HepG2 (cell line): Measurements from ENCODE around the gene PLCB4. TPM values are rescaled to one million over a fixed set of nuclear protein-coding genes. Genes with fewer than 3 reads are reported as not detected.

Source experiments
- ATAC-seq: fragments of 200-7000 bp; cut with Tn5 transposase; 3 replicates; pipeline ENCODE4 v1.9.1; 2020; ENCODE audit warnings: mild to moderate bottlenecking, moderate library complexity
- BruUV-seq: library from RNA; stranded (reverse); fragments of 400-500 nt; replicated peaks from 2 replicates; lab custom pipeline; 2021; lab: Mats Ljungman, UMichigan
- CTCF ChIA-PET: fragments of 300-600 bp; formaldehyde crosslinking; extraction: SDS; loops from one replicate; lab custom pipeline; 2021; ENCODE audit warnings: low total read pairs, inconsistent platforms, low intra/inter-chr PET ratio; lab: Yijun Ruan, JAX
- POLR2A ChIA-PET: fragments of 350-600 bp; sonication (Branson Sonifier 250); formaldehyde crosslinking; loops from one replicate; lab custom pipeline; 2020; ENCODE audit warnings: antibody characterized with exemption, inconsistent platforms; lab: Yijun Ruan, JAX
- DNase-seq: peaks from one replicate; pipeline ENCODE4 v3.0.0-alpha.2; 2015; ENCODE audit warnings: low spot score
- FAIRE-seq: peaks from 3 replicates; lab custom pipeline; 2011; peaks lifted over from hg19 to GRCh38; lab: Jason Lieb, UNC
- H2AFZ ChIP-seq: one replicate; pipeline ENCODE4 v1.6.1; 2011; ENCODE audit warnings: low read length, inconsistent platforms
- H3K27ac ChIP-seq: fragments of 300-600 bp; 3 replicates; pipeline ENCODE4 v1.8.0; 2011; ENCODE audit warnings: mixed run types, mild to moderate bottlenecking, mixed read lengths, low read length, inconsistent platforms; ENCODE audit not compliant: insufficient read depth; ENCODE audit errors: extremely low read length
- H3K27me3 ChIP-seq, 2 experiments: fragments of 200-600 bp in 1 of 2; 2 replicates in 1 of 2; 3 replicates in 1 of 2; pipeline versions ENCODE4 v1.6.0 to v1.8.0; 2011; ENCODE audit warnings: low read length in 2 of 2, mild to moderate bottlenecking in 2 of 2, moderate library complexity in 2 of 2, inconsistent platforms in 1 of 2; ENCODE audit not compliant: insufficient read depth in 2 of 2, control insufficient read depth in 1 of 2
- H3K36me3 ChIP-seq, 2 experiments: fragments of 200-600 bp in 1 of 2; replicated peaks in 1 of 2; 2 replicates in 1 of 2; 3 replicates in 1 of 2; pipeline versions ENCODE4 v1.5.1 to v1.8.0; 2011; ENCODE audit warnings: low read length in 2 of 2, inconsistent platforms in 1 of 2; ENCODE audit not compliant: insufficient read depth in 2 of 2, control insufficient read depth in 1 of 2
- H3K4me1 ChIP-seq: 2 replicates; pipeline ENCODE4 v1.5.1; 2012; ENCODE audit warnings: low read length, inconsistent platforms; ENCODE audit not compliant: insufficient read depth
- H3K4me2 ChIP-seq: 2 replicates; pipeline ENCODE4 v1.6.0; 2011; ENCODE audit warnings: low read depth, low read length, inconsistent platforms
- H3K4me3 ChIP-seq, 3 experiments: fragments of 200-600 bp in 1 of 3; sonication (generic), shearing (Covaris generic) in 1 of 3; replicated peaks in 1 of 3; 2 replicates each; pipeline ENCODE4 v1.5.1; 2011 to 2016; ENCODE audit warnings: low read length in 3 of 3, inconsistent platforms in 2 of 3, low read depth in 2 of 3, mild to moderate bottlenecking in 2 of 3, control low read depth in 1 of 3, mixed read lengths in 1 of 3; ENCODE audit not compliant: insufficient read depth in 1 of 3
- H3K79me2 ChIP-seq: one replicate; pipeline ENCODE4 v1.6.1; 2011; ENCODE audit warnings: low read length, inconsistent platforms; ENCODE audit not compliant: insufficient read depth
- H3K9ac ChIP-seq: 2 replicates; pipeline ENCODE4 v1.6.0; 2011; ENCODE audit warnings: mild to moderate bottlenecking, low read depth, low read length, inconsistent platforms; ENCODE audit not compliant: insufficient read depth
- H3K9me3 ChIP-seq: 2 replicates; pipeline ENCODE4 v1.5.1; 2012; ENCODE audit warnings: mild to moderate bottlenecking, low read length
- H4K20me1 ChIP-seq: 2 replicates; pipeline ENCODE4 v1.6.0; 2011; ENCODE audit warnings: inconsistent platforms, mild to moderate bottlenecking, low read length, moderate library complexity; ENCODE audit not compliant: insufficient read depth
- ATAD3A ChIP-seq: sonication (generic); formaldehyde crosslinking; IDR thresholded peaks from 2 replicates; pipeline ENCODE4 v1.4.0; 2020; ENCODE audit warnings: missing genetic modification reagents
- CHD2 ChIP-seq: IDR thresholded peaks from 2 replicates; pipeline ENCODE4 v1.6.1; 2011; ENCODE audit warnings: low read depth, low read length, improper control_type of control experiment
- HIVEP1 ChIP-seq: sonication (generic); formaldehyde crosslinking; IDR thresholded peaks from 2 replicates; pipeline ENCODE4 v1.4.0; 2020; ENCODE audit warnings: mild to moderate bottlenecking, missing genetic modification reagents
- MAFK ChIP-seq, 2 experiments: IDR thresholded peaks in 1 of 2; conservative IDR thresholded peaks in 1 of 2; 2 replicates each; pipeline ENCODE4 v1.6.1; 2011; ENCODE audit warnings: improper control_type of control experiment in 2 of 2, low read length in 2 of 2
- NFYB ChIP-seq: sonication (generic); formaldehyde crosslinking; IDR thresholded peaks from 2 replicates; pipeline ENCODE4 v1.4.0; 2020; ENCODE audit warnings: missing genetic modification reagents
- PRMT3 ChIP-seq: sonication (generic); formaldehyde crosslinking; IDR thresholded peaks from 2 replicates; pipeline ENCODE4 v1.8.1; 2022; ENCODE audit warnings: low read depth, mild to moderate bottlenecking, moderate library complexity, missing genetic modification reagents, borderline replicate concordance
- SP1 ChIP-seq, 2 experiments: fragments of 450-650 bp in 1 of 2; sonication (generic) in 1 of 2; formaldehyde crosslinking in 1 of 2; IDR thresholded peaks; 2 replicates each; pipeline versions ENCODE4 v1.4.0 to v1.6.1; 2016 to 2020; ENCODE audit warnings: missing genetic modification reagents in 1 of 2
- ZEB1 ChIP-seq: IDR thresholded peaks from 2 replicates; pipeline ENCODE4 v1.6.1; 2012; ENCODE audit warnings: mild to moderate bottlenecking, low read depth, inconsistent platforms; ENCODE audit not compliant: insufficient replicate concordance
- ZNF260 ChIP-seq: sonication (generic); formaldehyde crosslinking; IDR thresholded peaks from 2 replicates; pipeline ENCODE4 v1.4.0; 2020; ENCODE audit warnings: missing genetic modification reagents, low read depth, mild to moderate bottlenecking, borderline replicate concordance
- ZNF414 ChIP-seq: sonication (generic); formaldehyde crosslinking; IDR thresholded peaks from 2 replicates; pipeline ENCODE4 v1.5.0; 2020; ENCODE audit warnings: missing genetic modification reagents
- ZNF552 ChIP-seq: sonication (generic); formaldehyde crosslinking; IDR thresholded peaks from 2 replicates; pipeline ENCODE4 v1.9.0; 2022; ENCODE audit warnings: missing genetic modification reagents, mild to moderate bottlenecking, borderline replicate concordance
- ZNF572 ChIP-seq: sonication (generic); formaldehyde crosslinking; IDR thresholded peaks from 2 replicates; pipeline ENCODE4 v1.5.1; 2020; ENCODE audit warnings: mild to moderate bottlenecking, missing genetic modification reagents
- ZNF597 ChIP-seq: sonication (generic); formaldehyde crosslinking; IDR thresholded peaks from 2 replicates; pipeline ENCODE4 v1.5.0; 2020; ENCODE audit warnings: missing genetic modification reagents
- ZNF670 ChIP-seq: sonication (generic); formaldehyde crosslinking; IDR thresholded peaks from 2 replicates; pipeline ENCODE4 v1.8.0; 2022; ENCODE audit warnings: mild to moderate bottlenecking, missing genetic modification reagents, borderline replicate concordance
- ZNF710 ChIP-seq: sonication (generic); formaldehyde crosslinking; IDR thresholded peaks from 2 replicates; pipeline ENCODE4 v1.5.0; 2020; ENCODE audit warnings: mild to moderate bottlenecking, missing genetic modification reagents, borderline replicate concordance
- WGBS: methylation state at CpG from one replicate; pipeline ENCODE4 v1.1.6; 2017; ENCODE audit warnings: low lambda C conversion rate; 5-methylcytosine and 5-hydroxymethylcytosine counted together
- in situ Hi-C: cut with HindIII; loops from 2 replicates; pipeline ENCODE4 v1.10.0; 2017; ENCODE audit warnings: low pct_unique_long_range_greater_than_20kb; ENCODE audit not compliant: extremely low pct_ligation_motif_present
- intact Hi-C: fragments of 100-400 bp; cut with micrococcal nuclease; formaldehyde crosslinking; loops from one replicate; pipeline ENCODE4 v1.10.0; 2022; ENCODE audit not compliant: unreplicated experiment
- polyA plus RNA-seq, 8 experiments: library from polyadenylated mRNA; depleted of rRNA in 3 of 8; stranded (reverse) in 7 of 8; unstranded in 1 of 8; fragments of >200 nt; fragmentation: Illumina TruSeq in 4 of 8; extraction: Trizol in 4 of 8; gene quantifications; 2 replicates each; pipeline versions ENCODE4 v1.2.1 to v1.2.3, GENCODE V29; 2011 to 2016; ENCODE audit warnings: low read depth in 4 of 8, missing spikeins in 1 of 8, mixed read lengths in 1 of 8; ENCODE audit not compliant: insufficient read depth in 1 of 8
- total RNA-seq, 5 experiments: library from RNA; depleted of rRNA; stranded (reverse); fragments of >200 nt; fragmentation: Illumina TruSeq; extraction: Trizol; gene quantifications; 2 replicates each; pipeline ENCODE4 v1.2.3, GENCODE V29; 2016; ENCODE audit warnings: low read depth in 1 of 5

PLCB4 gene
- total and polyA plus RNA-seq, 2 of the 13 experiments (the other 11 are each of a cell fraction or from before 2014, with no cell fraction given) = 0.01 TPM; not detected in 1

GRCh38 chr20:9402141-9402540 lies 333.3 kb downstream of the PLCB4 start:
- POLR2A ChIA-PET = no interaction called here
- in situ Hi-C loops (loop anchor here (25.0 kb wide), 1 partner anchor 685 kb away; no protein-coding TSS in a partner anchor), intact Hi-C loops (no loop called here)
- Histone ChIP-seq H3K9ac (no peak overlapping the region), H3K27ac (no peak overlapping the region), H3K4me3 (no peak overlapping the region), H3K4me1 (no peaks in the 10 kb centered on the region), H3K4me2 (no peak overlapping the region), H2AFZ (no peak overlapping the region), H3K27me3 (peaks cover 0 to 1% of the 10 kb centered on the region in 2 experiments; a peak in 1 of 5 replicates), H4K20me1 (no peaks in the 10 kb centered on the region), H3K9me3 (no peaks in the 10 kb centered on the region), H3K36me3 (no peaks in the 10 kb centered on the region), H3K79me2 (no peaks in the 10 kb centered on the region)
- FAIRE-seq (no peak), ATAC-seq (no peak), DNase-seq (no peak)
- CTCF ChIA-PET = no interaction called here
- WGBS = 30% methylated on average over 6 of the region's 6 CpGs
- TF ChIP-seq ZNF260 (CRISPR knock-in tag) (no peak), ATAD3A (no peak), ZNF710 (CRISPR knock-in tag) (no peak), ZNF670 (no peak), HIVEP1 (CRISPR knock-in tag) (no peak), SP1 (IDR thresholded peaks at IDR 0.05) (no peak), SP1 (CRISPR knock-in tag; IDR thresholded peaks at IDR 0.05) (no peak), PRMT3 (CRISPR knock-in tag) (no peak), ZNF414 (CRISPR knock-in tag) (no peak), MAFK (conservative IDR thresholded peaks at IDR 0.05 in 1 of 2, IDR thresholded peaks at IDR 0.05 in 1 of 2; ENCODE audit: low read length in 2 of 2) (no peak), ZNF552 (CRISPR knock-in tag) (no peak), NFYB (CRISPR knock-in tag) (no peak), ZEB1 (no peak), ZNF597 (CRISPR knock-in tag) (no peak), ZNF572 (CRISPR knock-in tag) (no peak), CHD2 (no peak)
- BruUV-seq = no TSS peak
